ENCODE data around the gene TBCCD1. TPM values are rescaled to one million over a fixed set of nuclear protein-coding genes. Genes with fewer than 3 reads are reported as not detected.

Gene TBCCD1
- total RNA-seq, 4 donors from 2014 or later, result 9.9 to 13.2 (median 11.5) TPM

- Histone ChIP-seq H3K36me3 (no peaks in the 10 kb centered on the region), H3K27ac (replicated peaks in 1 of 4) (no peak overlapping the region), H3K4me1 (peaks cover 0 to 8% (median 6%) of the 10 kb centered on the region in 4 donors), H3K4me3 (no peak overlapping the region), H3K27me3 (no peaks in the 10 kb centered on the region), H3K9me3 (no peaks in the 10 kb centered on the region)
- intact Hi-C loops (cut with DNase I), result no loop called here
- DNase-seq (ENCODE audit: extremely low spot score), result no peak
- TF ChIP-seq POLR2A (IDR thresholded peaks at IDR 0.05; ENCODE audit: low read depth) (no peak), POLR2AphosphoS5 (IDR thresholded peaks at IDR 0.05) (no peak), CTCF (IDR thresholded peaks at IDR 0.05) (no peak), EP300 (IDR thresholded peaks at IDR 0.05) (no peak)
- 83% methylated on average over 2 of the region's 2 CpGs for WGBS
Measured at GRCh38 chr3:186509423-186509822, 57.7 kb downstream of the TBCCD1 start.

- H3K9me3 ChIP-seq, result no peaks in the 10 kb centered on the region
- H3K27ac ChIP-seq (replicated peaks in 1 of 4), result no peak overlapping the region
- H3K27me3 ChIP-seq, result no peaks in the 10 kb centered on the region
- no peak for DNase-seq (ENCODE audit: extremely low spot score)
- WGBS, result 67% methylated on average over 1 of the region's 2 CpGs
- no peaks in the 10 kb centered on the region for H3K36me3 ChIP-seq
- TF ChIP-seq EP300 (IDR thresholded peaks at IDR 0.05) (no peak), POLR2AphosphoS5 (IDR thresholded peaks at IDR 0.05) (no peak), POLR2A (IDR thresholded peaks at IDR 0.05; ENCODE audit: low read depth) (no peak), CTCF (IDR thresholded peaks at IDR 0.05) (no peak)
- intact Hi-C loops (cut with DNase I), result no loop called here
- no peak overlapping the region for H3K4me3 ChIP-seq
- H3K4me1 ChIP-seq, result peaks cover 6 to 28% (median 15%) of the 10 kb centered on the region in 4 donors
Measured at GRCh38 chr3:186506857-186507256, 60.3 kb downstream of the TBCCD1 start.

- 77% methylated on average over 3 of the region's 3 CpGs for WGBS
- H3K4me3 ChIP-seq, result no peak overlapping the region
Measured at GRCh38 chr3:186506191-186506739, 60.9 kb downstream of the TBCCD1 start.

GRCh38 chr3:186502966-186503712, 64.0 kb downstream of the TBCCD1 start:
- H3K27ac ChIP-seq (replicated peaks in 1 of 4), result peak overlapping the region in 1 of 4 donors; percentile 28
- 62% methylated on average over 6 of the region's 6 CpGs for WGBS
- no peaks in the 10 kb centered on the region for H3K9me3 ChIP-seq
- no peak for TF ChIP-seq CTCF (IDR thresholded peaks at IDR 0.05)
- no peak for TF ChIP-seq EP300 (IDR thresholded peaks at IDR 0.05)
- no peak for TF ChIP-seq POLR2AphosphoS5 (IDR thresholded peaks at IDR 0.05)
- H3K4me3 ChIP-seq, result peak overlapping the region in 3 of 4 donors; percentile 2 to 26 (median 17)
- DNase-seq (ENCODE audit: extremely low spot score), result no peak
- peaks cover 0 to 20% (median 12%) of the 10 kb centered on the region in 4 donors for H3K4me1 ChIP-seq
- H3K27me3 ChIP-seq, result no peaks in the 10 kb centered on the region
- no peaks in the 10 kb centered on the region for H3K36me3 ChIP-seq
- intact Hi-C loops (cut with DNase I), result no loop called here

More at GRCh38 chr3:186506191-186506739, 60.9 kb downstream of the TBCCD1 start:
- Histone ChIP-seq H3K4me1 (peaks cover 6 to 28% (median 15%) of the 10 kb centered on the region in 4 donors), H3K36me3 (no peaks in the 10 kb centered on the region), H3K27me3 (no peaks in the 10 kb centered on the region), H3K27ac (replicated peaks in 1 of 4) (no peak overlapping the region), H3K9me3 (no peaks in the 10 kb centered on the region)
- DNase-seq (ENCODE audit: extremely low spot score), result no peak
- no peak for TF ChIP-seq EP300 (IDR thresholded peaks at IDR 0.05)
- no peak for TF ChIP-seq POLR2A (IDR thresholded peaks at IDR 0.05; ENCODE audit: low read depth)
- TF ChIP-seq POLR2AphosphoS5 (IDR thresholded peaks at IDR 0.05), result no peak
- no peak for TF ChIP-seq CTCF (IDR thresholded peaks at IDR 0.05)
- intact Hi-C loops (cut with DNase I), result no loop called here

All from esophagus muscularis mucosa (tissue), 4 donors.